Measurements from ENCODE around the gene STMN1.

The STMN1 gene

DNA sequence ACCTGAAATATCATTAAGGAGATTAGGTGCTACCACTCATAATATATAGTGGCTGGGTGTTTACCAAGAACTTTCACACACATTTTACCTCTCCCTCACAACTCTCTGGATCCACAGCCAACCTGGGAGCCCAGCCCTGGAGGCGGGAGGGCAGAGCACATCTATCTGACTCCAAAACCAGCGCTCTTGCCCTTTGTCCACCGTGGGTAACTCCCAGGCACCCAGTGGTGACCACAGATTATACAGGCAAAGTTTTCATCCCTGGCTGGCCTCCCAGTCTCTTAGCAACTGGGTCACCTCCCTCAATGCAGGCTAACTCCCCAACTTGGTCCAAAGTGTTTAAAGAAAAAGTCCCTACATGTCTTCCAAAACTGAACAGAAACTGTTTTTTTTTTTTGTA is 33.1 kb downstream of the STMN1 start:
- no peak for TF ChIP-seq CTCF (IDR thresholded peaks at IDR 0.05; ENCODE audit: low read depth, low read length)
- no peak overlapping the region for H3K4me3 ChIP-seq (ENCODE audit: low read depth, low read length)
- no peak for DNase-seq (ENCODE audit: low read depth, low spot score)
- in situ Hi-C loops (cut with HindIII; ENCODE audit: low sequenced_read_pairs) = no loop called here

GRCh38 chr1:25872713-25873112 is 33.5 kb downstream of the STMN1 start:
- no peak for TF ChIP-seq CTCF (IDR thresholded peaks at IDR 0.05; ENCODE audit: low read depth, low read length)
- DNase-seq (ENCODE audit: low read depth, low spot score) = no peak
- in situ Hi-C loops (cut with HindIII; ENCODE audit: low sequenced_read_pairs) = no loop called here
- H3K4me3 ChIP-seq (ENCODE audit: low read depth, low read length) = no peak overlapping the region

GRCh38 chr1:25871704-25872494 is 34.3 kb downstream of the STMN1 start:
- DNase-seq (ENCODE audit: low read depth, low spot score) = no peak
- H3K4me3 ChIP-seq (ENCODE audit: low read depth, low read length) = no peak overlapping the region
- no peak for TF ChIP-seq CTCF (IDR thresholded peaks at IDR 0.05; ENCODE audit: low read depth, low read length)
- in situ Hi-C loops (cut with HindIII; ENCODE audit: low sequenced_read_pairs) = no loop called here

DNA sequence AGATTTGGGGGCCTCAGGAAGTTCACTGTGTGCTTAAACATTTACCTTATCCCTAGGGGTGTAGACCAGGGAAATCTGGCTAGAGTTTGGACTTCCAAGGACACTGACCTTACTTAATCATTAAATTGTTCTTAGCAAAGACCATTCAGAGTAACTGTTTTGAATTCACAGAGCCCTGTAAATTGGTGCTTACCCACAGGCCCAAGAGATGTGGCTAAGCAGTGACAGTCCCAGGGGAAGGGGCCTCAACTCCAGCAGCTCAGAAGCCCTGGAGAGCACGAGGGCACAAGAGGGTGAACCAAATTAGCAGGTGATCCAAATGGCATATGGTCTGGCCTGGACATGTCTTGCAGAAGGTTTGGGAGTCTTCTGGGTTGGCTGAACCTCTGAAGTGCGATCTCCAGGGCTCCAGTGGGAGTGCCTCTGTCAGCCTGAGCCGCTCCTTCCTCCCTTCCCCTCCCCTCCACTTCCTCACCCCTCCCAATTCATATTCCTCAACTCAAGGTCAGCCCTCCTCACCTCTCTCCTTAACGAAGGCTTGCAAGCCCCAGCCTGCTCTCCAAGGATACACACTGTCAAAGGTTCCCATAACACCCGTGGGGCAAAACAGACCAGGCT is 35.0 kb downstream of the STMN1 start:
- no peak for DNase-seq (ENCODE audit: low read depth, low spot score)
- no peak for TF ChIP-seq CTCF (IDR thresholded peaks at IDR 0.05; ENCODE audit: low read depth, low read length)
- H3K4me3 ChIP-seq (ENCODE audit: low read depth, low read length) = no peak overlapping the region
- in situ Hi-C loops (cut with HindIII; ENCODE audit: low sequenced_read_pairs) = no loop called here

DNA sequence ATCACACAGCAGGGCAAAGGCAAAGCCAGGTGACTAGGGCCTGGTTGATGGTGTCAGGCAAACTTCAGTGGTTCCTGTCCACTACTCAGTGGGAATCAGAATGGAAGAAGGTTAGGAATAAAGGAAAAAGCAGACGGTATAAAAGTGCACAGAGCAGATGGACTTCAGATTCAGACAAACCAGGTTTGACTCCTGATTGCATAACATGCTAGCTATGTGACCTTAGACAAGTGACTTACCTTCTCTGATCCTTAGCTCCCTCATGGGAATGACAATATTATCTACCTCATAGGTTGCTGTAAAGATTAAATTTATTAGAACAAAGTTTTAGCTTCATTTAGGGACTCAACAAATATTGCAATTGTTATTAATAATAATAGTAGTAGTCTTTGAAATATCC is 35.6 kb downstream of the STMN1 start:
- TF ChIP-seq CTCF (IDR thresholded peaks at IDR 0.05; ENCODE audit: low read depth, low read length) = no peak
- DNase-seq (ENCODE audit: low read depth, low spot score) = no peak
- in situ Hi-C loops (cut with HindIII; ENCODE audit: low sequenced_read_pairs) = no loop called here
- no peak overlapping the region for H3K4me3 ChIP-seq (ENCODE audit: low read depth, low read length)

DNA sequence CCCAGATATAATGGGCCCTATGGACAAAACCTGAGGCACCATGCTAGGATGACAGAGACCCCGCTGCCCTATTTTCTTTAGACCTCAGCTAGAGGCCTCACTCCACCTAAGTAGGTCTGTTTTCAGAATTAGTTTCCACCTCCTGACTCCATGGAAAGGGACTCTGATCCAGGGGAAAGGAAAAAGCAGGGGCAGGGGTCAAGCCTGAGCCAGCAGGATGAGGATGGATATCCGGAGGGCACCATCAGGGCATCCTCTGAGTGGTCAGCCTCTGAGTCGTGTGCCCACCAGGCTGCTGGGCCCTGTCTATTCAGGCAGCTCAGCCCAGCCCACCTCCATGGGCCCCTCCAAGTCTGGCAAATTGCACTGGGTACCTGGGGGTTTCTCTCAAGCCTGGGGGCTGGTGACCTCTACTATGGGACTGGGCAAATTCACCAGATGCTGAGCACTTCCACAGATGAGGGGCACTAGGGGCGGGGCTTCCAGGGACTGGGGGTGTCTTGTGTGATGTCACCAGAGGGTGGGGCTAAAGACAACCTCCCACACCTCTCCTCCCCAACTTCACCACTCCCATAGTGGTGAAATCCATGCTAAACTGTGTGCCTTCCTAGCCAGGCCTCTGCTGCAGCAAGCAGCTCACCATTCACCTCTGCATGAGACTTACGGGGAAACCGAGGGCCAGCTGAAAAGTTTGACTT is 36.2 kb downstream of the STMN1 start:
- no peak for DNase-seq (ENCODE audit: low read depth, low spot score)
- no peak overlapping the region for H3K4me3 ChIP-seq (ENCODE audit: low read depth, low read length)
- in situ Hi-C loops (cut with HindIII; ENCODE audit: low sequenced_read_pairs) = no loop called here
- TF ChIP-seq CTCF (IDR thresholded peaks at IDR 0.05; ENCODE audit: low read depth, low read length) = no peak

All from astrocyte of the spinal cord (primary cell).